ENCODE results near the gene PARD3.
"Not testable (repeated sequence)": the region's sequence is repeated elsewhere in the genome, so short reads cannot be mapped to it uniquely, and the experiment has no call there.

The PARD3 gene

DNA sequence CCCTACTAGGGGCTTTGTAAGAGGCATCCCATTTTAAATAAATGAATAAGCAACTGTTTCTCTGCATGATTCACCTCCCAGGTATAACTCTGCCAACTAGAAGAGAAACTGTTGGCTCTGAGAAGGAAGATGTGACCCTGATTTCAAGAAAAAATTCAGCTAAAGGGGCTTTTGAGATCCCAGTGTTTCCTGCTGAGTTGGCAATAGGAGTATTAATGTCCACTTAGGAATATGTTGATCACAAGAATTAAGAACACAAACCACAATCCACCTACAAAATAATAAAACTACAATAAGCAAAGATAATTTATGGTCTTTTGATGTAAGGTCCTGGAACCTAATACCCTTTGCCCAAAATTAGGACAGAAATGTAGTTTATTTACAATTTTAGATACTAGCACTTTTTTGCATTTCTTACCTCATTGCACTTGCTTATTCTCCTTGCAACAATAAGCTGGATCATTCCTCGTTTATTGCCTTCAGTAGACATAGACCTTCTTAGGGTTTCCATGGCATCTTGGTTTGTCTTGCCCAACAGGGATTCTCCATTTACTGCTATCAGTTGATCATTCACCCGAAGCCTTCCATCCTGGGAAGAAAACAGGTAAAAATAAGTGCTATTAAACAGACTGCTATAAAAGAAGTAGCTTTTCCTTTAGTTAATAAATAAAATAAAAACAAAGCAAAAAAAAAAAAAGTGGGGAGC lies 456.2 kb downstream of the PARD3 start:
- no peak overlapping the region for H3K27ac ChIP-seq
- TF ChIP-seq, protein P1, sequence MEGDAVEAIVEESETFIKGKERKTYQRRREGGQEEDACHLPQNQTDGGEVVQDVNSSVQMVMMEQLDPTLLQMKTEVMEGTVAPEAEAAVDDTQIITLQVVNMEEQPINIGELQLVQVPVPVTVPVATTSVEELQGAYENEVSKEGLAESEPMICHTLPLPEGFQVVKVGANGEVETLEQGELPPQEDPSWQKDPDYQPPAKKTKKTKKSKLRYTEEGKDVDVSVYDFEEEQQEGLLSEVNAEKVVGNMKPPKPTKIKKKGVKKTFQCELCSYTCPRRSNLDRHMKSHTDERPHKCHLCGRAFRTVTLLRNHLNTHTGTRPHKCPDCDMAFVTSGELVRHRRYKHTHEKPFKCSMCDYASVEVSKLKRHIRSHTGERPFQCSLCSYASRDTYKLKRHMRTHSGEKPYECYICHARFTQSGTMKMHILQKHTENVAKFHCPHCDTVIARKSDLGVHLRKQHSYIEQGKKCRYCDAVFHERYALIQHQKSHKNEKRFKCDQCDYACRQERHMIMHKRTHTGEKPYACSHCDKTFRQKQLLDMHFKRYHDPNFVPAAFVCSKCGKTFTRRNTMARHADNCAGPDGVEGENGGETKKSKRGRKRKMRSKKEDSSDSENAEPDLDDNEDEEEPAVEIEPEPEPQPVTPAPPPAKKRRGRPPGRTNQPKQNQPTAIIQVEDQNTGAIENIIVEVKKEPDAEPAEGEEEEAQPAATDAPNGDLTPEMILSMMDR (conservative IDR thresholded peaks at IDR 0.05): no peak

DNA sequence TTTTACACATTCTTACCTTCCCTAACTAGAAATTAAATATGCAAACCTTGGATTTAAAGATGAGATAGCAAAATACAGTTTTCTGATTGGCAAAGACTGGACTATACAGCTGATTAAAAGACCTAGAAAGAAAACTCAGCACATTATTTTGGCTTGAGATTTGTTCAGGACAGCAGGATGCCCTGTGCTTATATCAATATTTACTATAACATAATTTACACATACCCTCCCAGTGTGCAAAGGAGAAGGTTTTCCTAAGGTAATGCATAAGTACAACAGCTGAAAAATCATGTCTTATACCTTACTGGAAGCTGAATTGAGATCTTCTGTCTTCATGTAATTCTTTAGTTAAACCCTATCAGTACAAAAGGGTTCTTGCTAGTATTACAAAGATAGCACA lies 458.6 kb downstream of the PARD3 start:
- TF ChIP-seq, protein P1 (conservative IDR thresholded peaks at IDR 0.05): no peak
- H3K27ac ChIP-seq: peak overlapping the region; percentile 64

- H3K27ac ChIP-seq: not testable (repeated sequence)
Measured at GRCh38 chr10:34353530-34353929, 461.6 kb downstream of the PARD3 start.

- not testable (repeated sequence) for H3K27ac ChIP-seq
Measured at GRCh38 chr10:34352599-34353204, 462.4 kb downstream of the PARD3 start.

DNA sequence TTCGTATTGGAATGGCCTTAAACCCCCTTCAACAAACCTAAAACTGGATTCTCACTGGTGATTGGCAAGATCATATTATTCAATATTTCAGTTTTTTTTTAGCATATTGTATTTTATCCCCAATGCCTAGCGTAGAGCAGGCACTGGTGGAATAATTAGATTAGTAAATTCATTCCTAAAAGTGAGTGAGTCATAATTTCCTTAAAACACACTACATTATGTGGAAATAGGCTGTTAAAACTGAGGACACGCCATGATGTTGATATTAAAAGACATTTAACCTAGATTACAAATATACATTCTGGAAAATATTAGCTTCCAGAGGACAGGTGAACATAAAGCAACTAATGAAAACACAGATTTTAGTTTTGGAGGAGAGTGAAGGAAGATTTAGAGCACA lies 463.9 kb downstream of the PARD3 start:
- TF ChIP-seq, protein P1 (conservative IDR thresholded peaks at IDR 0.05): no peak
- H3K27ac ChIP-seq: no peak overlapping the region

DNA sequence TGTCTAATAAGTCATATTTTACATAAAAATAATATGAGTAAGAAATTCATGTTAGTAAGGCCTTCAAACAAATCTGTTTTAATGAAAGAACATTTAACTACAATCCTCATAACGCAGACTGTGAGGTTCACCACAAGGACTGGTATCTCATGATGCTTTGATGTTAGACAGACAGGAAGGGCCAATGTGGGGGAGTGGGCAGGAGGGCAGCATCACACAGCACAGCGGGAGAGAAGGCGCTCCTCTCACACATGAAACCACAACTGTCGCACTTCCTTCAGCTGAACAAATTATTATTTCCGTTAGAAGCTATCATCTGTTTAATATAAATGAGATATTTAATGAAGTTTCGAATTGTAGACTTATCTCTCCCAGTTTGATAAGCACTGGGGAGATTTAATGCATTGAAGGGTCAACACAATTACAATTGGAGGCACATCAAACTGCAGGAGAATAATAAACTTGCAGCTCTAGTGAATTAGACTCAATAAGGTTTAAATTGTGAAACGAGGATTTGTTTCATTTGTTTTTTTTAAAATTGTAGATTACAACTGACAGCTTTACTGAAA lies 466.1 kb downstream of the PARD3 start:
- no peak overlapping the region for H3K27ac ChIP-seq
- TF ChIP-seq, protein P1 (conservative IDR thresholded peaks at IDR 0.05): no peak

- no peak overlapping the region for H3K27ac ChIP-seq
- TF ChIP-seq, protein P1 (conservative IDR thresholded peaks at IDR 0.05): no peak
Measured at GRCh38 chr10:34348021-34348420, 467.1 kb downstream of the PARD3 start.

DNA sequence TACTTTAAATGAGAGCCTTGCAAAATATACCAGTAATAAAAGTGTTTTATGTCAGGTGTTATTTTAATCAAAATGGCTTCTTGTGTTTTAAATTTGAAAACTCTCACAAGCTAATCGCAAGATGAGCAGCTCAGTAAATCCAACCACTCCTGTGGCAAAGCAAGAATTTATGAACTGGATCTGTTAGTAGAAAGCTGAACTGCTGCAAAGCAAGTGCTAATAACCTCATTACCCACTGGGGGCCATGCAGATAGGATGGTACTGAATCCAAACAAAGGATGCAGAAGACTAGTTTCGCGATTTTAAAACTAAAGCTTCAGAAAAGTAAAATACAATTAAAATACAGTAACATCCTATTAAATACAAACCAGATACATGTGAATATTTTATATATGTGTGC lies 468.0 kb downstream of the PARD3 start:
- TF ChIP-seq, protein P1 (conservative IDR thresholded peaks at IDR 0.05): no peak
- no peak overlapping the region for H3K27ac ChIP-seq
